Measurements from ENCODE around the gene TTC33.

DNA sequence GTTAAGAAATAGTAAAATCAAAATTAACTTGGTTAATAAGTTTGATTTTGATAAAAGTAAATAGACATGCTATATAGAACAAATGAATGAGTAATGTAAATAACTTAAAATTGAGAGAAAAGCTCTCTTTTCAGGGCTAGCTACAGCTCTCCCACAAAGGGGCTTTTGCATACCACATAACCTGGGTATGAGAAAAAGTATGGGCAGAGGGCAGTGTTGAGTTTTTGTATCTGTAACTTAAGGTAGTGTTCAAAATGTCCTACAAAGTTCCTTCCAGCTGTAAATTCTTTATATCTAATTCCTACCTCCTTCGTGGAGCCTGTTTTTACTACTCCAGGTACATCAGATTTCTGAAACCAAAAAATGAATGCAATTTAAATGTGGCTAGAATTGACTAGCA, 18.9 kb upstream of the TTC33 start:
- no peak for TF ChIP-seq POLR2AphosphoS5 (IDR thresholded peaks at IDR 0.05; ENCODE audit: low read depth, low read length)
- no peak for TF ChIP-seq POLR2A (IDR thresholded peaks at IDR 0.05; ENCODE audit: low read depth, low read length)
- TF ChIP-seq POU2F2 (IDR thresholded peaks at IDR 0.05; ENCODE audit: low read depth, low read length), result no peak
- no peak for TF ChIP-seq SPI1 (IDR thresholded peaks at IDR 0.05; ENCODE audit: low read depth, low read length)
- TF ChIP-seq TAF1 (IDR thresholded peaks at IDR 0.05; ENCODE audit: low read depth, low read length), result no peak

Measured in GM12891 (cell line).